ENCODE data around the gene SMIM45.

DNA sequence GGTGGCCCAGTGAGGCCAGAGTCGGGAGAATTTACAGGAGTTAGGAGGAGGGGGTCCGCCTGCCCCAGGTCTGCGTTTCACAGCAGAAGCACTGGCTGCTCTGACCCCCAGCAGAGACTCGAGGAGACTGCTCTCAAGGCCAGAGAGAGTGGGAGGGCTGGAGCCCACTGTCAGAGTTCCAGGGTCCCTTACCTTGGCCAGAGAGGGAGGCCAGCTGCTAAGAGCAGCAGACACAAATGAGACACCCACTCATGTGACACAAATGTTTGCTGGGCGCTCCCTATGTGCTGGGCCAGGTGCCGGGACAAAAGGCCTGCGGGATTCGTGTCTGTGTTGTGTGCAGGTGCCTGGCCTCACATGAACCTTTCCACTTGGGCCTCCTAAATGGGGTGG is 22.5 kb upstream of the SMIM45 start:
- TF ChIP-seq CTCF (IDR thresholded peaks at IDR 0.05) (no peak), FOXJ3 (CRISPR knock-in tag; IDR thresholded peaks at IDR 0.05; ENCODE audit: borderline replicate concordance) (no peak), FOXK1 (CRISPR knock-in tag; IDR thresholded peaks at IDR 0.05) (no peak)
- TF ChIP-seq, protein P1, sequence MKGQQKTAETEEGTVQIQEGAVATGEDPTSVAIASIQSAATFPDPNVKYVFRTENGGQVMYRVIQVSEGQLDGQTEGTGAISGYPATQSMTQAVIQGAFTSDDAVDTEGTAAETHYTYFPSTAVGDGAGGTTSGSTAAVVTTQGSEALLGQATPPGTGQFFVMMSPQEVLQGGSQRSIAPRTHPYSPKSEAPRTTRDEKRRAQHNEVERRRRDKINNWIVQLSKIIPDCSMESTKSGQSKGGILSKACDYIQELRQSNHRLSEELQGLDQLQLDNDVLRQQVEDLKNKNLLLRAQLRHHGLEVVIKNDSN (CRISPR knock-in tag; IDR thresholded peaks at IDR 0.05), result no peak
